Esophagus squamous epithelium (tissue), 4 donors: ENCODE measurements around the gene MYH13.

Source experiments
- POLR2A ChIP-seq, 4 donors: fragments of 450-650 bp; IDR thresholded peaks; one replicate each; pipeline ENCODE4 v1.6.1; 2017; ENCODE audit warnings: antibody characterized with exemption in 4 of 4, mild to moderate bottlenecking in 4 of 4, moderate library complexity in 3 of 4
- TF ChIP-seq, protein P1 (sequence below), 6 experiments: fragments of 450-650 bp in 4 of 6; fragments of 200-600 bp in 2 of 6; sonication (generic) in 2 of 6; IDR thresholded peaks; one replicate each; pipeline ENCODE4 v1.5.1; 2016 to 2019; ENCODE audit warnings: antibody characterized with exemption in 6 of 6, mild to moderate bottlenecking in 4 of 6, moderate library complexity in 4 of 6

DNA sequence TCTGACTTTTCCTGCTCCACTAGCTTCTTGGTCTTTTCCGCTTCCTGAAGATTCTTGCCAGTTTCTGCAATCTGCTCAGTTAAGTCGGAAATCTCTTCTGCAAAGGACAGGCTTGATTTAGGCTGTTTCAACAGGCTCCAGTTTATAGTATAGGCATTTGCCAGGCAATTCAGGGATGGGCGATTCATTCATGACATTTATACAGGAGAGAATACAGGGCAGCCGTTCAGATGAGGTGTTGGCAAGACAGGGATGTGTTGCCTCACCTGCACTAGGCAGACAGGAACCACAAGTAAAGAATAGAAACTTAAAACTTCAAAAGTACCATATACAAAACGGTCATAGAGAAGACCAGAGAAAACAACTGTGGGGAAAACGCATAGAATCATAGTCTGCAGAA lies 61.7 kb downstream of the MYH13 start:
- TF ChIP-seq, protein P1, sequence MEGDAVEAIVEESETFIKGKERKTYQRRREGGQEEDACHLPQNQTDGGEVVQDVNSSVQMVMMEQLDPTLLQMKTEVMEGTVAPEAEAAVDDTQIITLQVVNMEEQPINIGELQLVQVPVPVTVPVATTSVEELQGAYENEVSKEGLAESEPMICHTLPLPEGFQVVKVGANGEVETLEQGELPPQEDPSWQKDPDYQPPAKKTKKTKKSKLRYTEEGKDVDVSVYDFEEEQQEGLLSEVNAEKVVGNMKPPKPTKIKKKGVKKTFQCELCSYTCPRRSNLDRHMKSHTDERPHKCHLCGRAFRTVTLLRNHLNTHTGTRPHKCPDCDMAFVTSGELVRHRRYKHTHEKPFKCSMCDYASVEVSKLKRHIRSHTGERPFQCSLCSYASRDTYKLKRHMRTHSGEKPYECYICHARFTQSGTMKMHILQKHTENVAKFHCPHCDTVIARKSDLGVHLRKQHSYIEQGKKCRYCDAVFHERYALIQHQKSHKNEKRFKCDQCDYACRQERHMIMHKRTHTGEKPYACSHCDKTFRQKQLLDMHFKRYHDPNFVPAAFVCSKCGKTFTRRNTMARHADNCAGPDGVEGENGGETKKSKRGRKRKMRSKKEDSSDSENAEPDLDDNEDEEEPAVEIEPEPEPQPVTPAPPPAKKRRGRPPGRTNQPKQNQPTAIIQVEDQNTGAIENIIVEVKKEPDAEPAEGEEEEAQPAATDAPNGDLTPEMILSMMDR (IDR thresholded peaks at IDR 0.05) = no peak
- no peak for TF ChIP-seq POLR2A (IDR thresholded peaks at IDR 0.05)
